ENCODE measurements around the gene ADARB2. TPM values are rescaled to one million over a fixed set of nuclear protein-coding genes. Genes with fewer than 3 reads are reported as not detected.

ADARB2 gene
- total and polyA plus RNA-seq, 2 experiments from 2014 or later = 2.0 to 5.0 TPM

DNA sequence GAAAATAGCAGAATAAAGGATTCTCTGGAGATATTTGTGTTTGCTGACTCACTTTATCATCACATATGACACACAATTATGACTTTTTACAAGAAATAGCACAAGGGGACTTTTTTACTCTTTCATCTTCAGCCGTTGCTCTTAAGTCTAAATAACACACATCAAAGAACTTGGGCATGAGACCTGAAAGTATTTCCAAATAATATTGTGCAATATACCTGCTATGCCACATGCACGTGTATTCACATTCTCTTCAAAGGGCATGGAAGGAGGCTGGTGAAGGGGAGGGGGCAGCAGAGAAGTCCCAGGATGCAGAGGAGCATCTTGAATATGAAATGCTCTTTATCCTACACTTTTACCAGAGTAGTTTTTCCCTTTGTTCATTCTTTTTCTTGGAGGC is 4.1 kb upstream of the ADARB2 start:
- DNase-seq (ENCODE audit: low spot score) = no peak
- Mint-ChIP-seq H3K4me1 (peaks cover 18% of the 10 kb centered on the region), H3K4me3 (no peak overlapping the region), H3K9me3 (no peaks in the 10 kb centered on the region; the same call in 2 of the 3 replicates), H3K27ac (no peak overlapping the region), H3K27me3 (ENCODE audit: insufficient read depth, low read depth, poor library complexity) (peaks cover 22% of the 10 kb centered on the region), H3K36me3 (ENCODE audit: low read depth) (no peaks in the 10 kb centered on the region)
- no peaks in the 10 kb centered on the region for H3K9me2 ChIP-seq (ENCODE audit: insufficient read depth)
- H4K20me1 ChIP-seq (replicated peaks; ENCODE audit: insufficient read depth) = no peaks in the 10 kb centered on the region
- no peaks in the 10 kb centered on the region for H3F3A ChIP-seq (replicated peaks; ENCODE audit: low read depth)
- no peaks in the 10 kb centered on the region for H3K79me2 ChIP-seq (replicated peaks; ENCODE audit: insufficient read depth)
- H3K27me3 ChIP-seq (ENCODE audit: insufficient read depth) = peaks cover 14% of the 10 kb centered on the region
- no peak overlapping the region for H2AFZ ChIP-seq
- no peak overlapping the region for H3K4me2 ChIP-seq
- H3K36me3 ChIP-seq (ENCODE audit: insufficient read depth) = no peaks in the 10 kb centered on the region; the same call in 1 of the 2 replicates
- H3K27ac ChIP-seq (ENCODE audit: low read depth) = no peak overlapping the region
- H3K4me1 ChIP-seq (ENCODE audit: insufficient read depth) = peaks cover 8% of the 10 kb centered on the region; the same call in 1 of the 2 replicates
- no peak overlapping the region for H3K4me3 ChIP-seq
- no peak for ATAC-seq
- TF ChIP-seq STAT1 (IDR thresholded peaks at IDR 0.05; ENCODE audit: unreplicated experiment) (no peak), NANOG (IDR thresholded peaks at IDR 0.05; ENCODE audit: borderline replicate concordance) (no peak), ZNF331 (CRISPR knock-in tag; IDR thresholded peaks at IDR 0.05; ENCODE audit: low read depth) (no peak)
- TF ChIP-seq, protein P1, sequence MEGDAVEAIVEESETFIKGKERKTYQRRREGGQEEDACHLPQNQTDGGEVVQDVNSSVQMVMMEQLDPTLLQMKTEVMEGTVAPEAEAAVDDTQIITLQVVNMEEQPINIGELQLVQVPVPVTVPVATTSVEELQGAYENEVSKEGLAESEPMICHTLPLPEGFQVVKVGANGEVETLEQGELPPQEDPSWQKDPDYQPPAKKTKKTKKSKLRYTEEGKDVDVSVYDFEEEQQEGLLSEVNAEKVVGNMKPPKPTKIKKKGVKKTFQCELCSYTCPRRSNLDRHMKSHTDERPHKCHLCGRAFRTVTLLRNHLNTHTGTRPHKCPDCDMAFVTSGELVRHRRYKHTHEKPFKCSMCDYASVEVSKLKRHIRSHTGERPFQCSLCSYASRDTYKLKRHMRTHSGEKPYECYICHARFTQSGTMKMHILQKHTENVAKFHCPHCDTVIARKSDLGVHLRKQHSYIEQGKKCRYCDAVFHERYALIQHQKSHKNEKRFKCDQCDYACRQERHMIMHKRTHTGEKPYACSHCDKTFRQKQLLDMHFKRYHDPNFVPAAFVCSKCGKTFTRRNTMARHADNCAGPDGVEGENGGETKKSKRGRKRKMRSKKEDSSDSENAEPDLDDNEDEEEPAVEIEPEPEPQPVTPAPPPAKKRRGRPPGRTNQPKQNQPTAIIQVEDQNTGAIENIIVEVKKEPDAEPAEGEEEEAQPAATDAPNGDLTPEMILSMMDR (conservative IDR thresholded peaks at IDR 0.05; ENCODE audit: low read depth in 2 of 2) = no peak

DNA sequence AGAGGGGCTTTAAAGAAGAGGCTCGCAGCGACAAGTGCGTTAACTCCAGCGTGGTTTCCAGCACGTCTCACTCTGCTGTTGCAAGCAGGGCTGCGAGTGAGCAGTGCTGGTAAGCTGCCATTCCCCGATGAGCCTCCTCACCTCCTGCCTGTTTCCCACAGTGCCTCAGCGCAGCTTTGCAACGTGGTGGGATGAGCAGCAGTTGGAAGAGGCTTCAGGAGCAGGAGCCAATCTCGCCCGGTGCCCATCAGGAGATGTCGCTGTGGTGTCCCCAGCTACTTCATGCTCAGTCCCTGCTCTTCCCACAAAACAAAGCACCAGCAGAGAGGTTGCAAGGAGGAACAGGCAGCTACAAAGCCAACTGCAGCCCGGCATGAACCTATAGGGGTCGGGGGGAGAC is 2.4 kb upstream of the ADARB2 start:
- peaks cover 31% of the 10 kb centered on the region for H3K27me3 ChIP-seq (ENCODE audit: insufficient read depth)
- TF ChIP-seq, protein P1 (conservative IDR thresholded peaks at IDR 0.05; ENCODE audit: low read depth in 2 of 2) = peak in 1 of 2 experiments; percentile 16; a peak in 1 of 4 replicates
- no peak for TF ChIP-seq STAT1 (IDR thresholded peaks at IDR 0.05; ENCODE audit: unreplicated experiment)
- TF ChIP-seq, protein P2, sequence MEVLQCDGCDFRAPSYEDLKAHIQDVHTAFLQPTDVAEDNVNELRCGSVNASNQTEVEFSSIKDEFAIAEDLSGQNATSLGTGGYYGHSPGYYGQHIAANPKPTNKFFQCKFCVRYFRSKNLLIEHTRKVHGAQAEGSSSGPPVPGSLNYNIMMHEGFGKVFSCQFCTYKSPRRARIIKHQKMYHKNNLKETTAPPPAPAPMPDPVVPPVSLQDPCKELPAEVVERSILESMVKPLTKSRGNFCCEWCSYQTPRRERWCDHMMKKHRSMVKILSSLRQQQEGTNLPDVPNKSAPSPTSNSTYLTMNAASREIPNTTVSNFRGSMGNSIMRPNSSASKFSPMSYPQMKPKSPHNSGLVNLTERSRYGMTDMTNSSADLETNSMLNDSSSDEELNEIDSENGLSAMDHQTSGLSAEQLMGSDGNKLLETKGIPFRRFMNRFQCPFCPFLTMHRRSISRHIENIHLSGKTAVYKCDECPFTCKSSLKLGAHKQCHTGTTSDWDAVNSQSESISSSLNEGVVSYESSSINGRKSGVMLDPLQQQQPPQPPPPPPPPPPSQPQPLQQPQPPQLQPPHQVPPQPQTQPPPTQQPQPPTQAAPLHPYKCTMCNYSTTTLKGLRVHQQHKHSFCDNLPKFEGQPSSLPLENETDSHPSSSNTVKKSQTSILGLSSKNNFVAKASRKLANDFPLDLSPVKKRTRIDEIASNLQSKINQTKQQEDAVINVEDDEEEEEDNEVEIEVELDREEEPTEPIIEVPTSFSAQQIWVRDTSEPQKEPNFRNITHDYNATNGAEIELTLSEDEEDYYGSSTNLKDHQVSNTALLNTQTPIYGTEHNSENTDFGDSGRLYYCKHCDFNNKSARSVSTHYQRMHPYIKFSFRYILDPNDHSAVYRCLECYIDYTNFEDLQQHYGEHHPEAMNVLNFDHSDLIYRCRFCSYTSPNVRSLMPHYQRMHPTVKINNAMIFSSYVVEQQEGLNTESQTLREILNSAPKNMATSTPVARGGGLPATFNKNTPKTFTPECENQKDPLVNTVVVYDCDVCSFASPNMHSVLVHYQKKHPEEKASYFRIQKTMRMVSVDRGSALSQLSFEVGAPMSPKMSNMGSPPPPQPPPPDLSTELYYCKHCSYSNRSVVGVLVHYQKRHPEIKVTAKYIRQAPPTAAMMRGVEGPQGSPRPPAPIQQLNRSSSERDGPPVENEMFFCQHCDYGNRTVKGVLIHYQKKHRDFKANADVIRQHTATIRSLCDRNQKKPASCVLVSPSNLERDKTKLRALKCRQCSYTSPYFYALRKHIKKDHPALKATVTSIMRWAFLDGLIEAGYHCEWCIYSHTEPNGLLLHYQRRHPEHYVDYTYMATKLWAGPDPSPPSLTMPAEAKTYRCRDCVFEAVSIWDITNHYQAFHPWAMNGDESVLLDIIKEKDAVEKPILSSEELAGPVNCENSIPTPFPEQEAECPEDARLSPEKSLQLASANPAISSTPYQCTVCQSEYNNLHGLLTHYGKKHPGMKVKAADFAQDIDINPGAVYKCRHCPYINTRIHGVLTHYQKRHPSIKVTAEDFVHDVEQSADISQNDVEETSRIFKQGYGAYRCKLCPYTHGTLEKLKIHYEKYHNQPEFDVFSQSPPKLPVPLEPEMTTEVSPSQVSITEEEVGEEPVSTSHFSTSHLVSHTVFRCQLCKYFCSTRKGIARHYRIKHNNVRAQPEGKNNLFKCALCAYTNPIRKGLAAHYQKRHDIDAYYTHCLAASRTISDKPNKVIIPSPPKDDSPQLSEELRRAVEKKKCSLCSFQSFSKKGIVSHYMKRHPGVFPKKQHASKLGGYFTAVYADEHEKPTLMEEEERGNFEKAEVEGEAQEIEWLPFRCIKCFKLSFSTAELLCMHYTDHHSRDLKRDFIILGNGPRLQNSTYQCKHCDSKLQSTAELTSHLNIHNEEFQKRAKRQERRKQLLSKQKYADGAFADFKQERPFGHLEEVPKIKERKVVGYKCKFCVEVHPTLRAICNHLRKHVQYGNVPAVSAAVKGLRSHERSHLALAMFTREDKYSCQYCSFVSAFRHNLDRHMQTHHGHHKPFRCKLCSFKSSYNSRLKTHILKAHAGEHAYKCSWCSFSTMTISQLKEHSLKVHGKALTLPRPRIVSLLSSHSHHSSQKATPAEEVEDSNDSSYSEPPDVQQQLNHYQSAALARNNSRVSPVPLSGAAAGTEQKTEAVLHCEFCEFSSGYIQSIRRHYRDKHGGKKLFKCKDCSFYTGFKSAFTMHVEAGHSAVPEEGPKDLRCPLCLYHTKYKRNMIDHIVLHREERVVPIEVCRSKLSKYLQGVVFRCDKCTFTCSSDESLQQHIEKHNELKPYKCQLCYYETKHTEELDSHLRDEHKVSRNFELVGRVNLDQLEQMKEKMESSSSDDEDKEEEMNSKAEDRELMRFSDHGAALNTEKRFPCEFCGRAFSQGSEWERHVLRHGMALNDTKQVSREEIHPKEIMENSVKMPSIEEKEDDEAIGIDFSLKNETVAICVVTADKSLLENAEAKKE (CRISPR knock-in tag; IDR thresholded peaks at IDR 0.05) = no peak
- no peak for TF ChIP-seq EZH2 (IDR thresholded peaks at IDR 0.05; ENCODE audit: low read depth, unreplicated experiment)
- Mint-ChIP-seq H3K27ac (no peak overlapping the region), H3K9me3 (no peaks in the 10 kb centered on the region), H3K4me1 (peaks cover 26% of the 10 kb centered on the region), H3K4me3 (no peak overlapping the region), H3K36me3 (ENCODE audit: low read depth) (no peaks in the 10 kb centered on the region), H3K27me3 (ENCODE audit: insufficient read depth, low read depth, poor library complexity) (peaks cover 33% of the 10 kb centered on the region)
- H3F3A ChIP-seq (replicated peaks; ENCODE audit: low read depth) = no peaks in the 10 kb centered on the region
- peaks cover 8% of the 10 kb centered on the region for H3K79me2 ChIP-seq (replicated peaks; ENCODE audit: insufficient read depth)
- no peak for DNase-seq (ENCODE audit: low spot score)
- no peaks in the 10 kb centered on the region for H4K20me1 ChIP-seq (replicated peaks; ENCODE audit: insufficient read depth)
- ATAC-seq = no peak
- peaks cover 16% of the 10 kb centered on the region; the same call in 1 of the 2 replicates for H3K4me1 ChIP-seq (ENCODE audit: insufficient read depth)
- no peak overlapping the region for H3K4me2 ChIP-seq
- H3K27ac ChIP-seq (ENCODE audit: low read depth) = no peak overlapping the region
- H3K4me3 ChIP-seq = no peak overlapping the region
- no peaks in the 10 kb centered on the region; the same call in 1 of the 2 replicates for H3K36me3 ChIP-seq (ENCODE audit: insufficient read depth)
- peak overlapping the region; percentile 56; the same call in 1 of the 2 replicates for H2AFZ ChIP-seq
- H3K9me2 ChIP-seq (ENCODE audit: insufficient read depth) = no peaks in the 10 kb centered on the region
